Neural cell (in vitro differentiated cells): Measurements from ENCODE around the gene PDE6C. TPM values are rescaled to one million over a fixed set of nuclear protein-coding genes. Genes with fewer than 3 reads are reported as not detected.

ENCODE experiments used
- H2AFZ ChIP-seq: fragments of 200-600, 300-800 bp; sonication (generic), shearing (Covaris generic); 2 replicates; pipeline ENCODE4 v1.6.0; 2014; ENCODE audit warnings: low read depth, mild to moderate bottlenecking, antibody characterized with exemption, low read length, moderate library complexity
- H3F3A ChIP-seq: fragments of 200-600 bp; shearing (Covaris generic); 2 replicates; pipeline ENCODE4 v1.6.1; 2016; ENCODE audit warnings: mild to moderate bottlenecking, moderate library complexity, mixed read lengths, antibody characterized with exemption, low read length; ENCODE audit not compliant: insufficient read depth, poor library complexity, severe bottlenecking
- H3K27ac ChIP-seq: fragments of 200-600, 300-800 bp; sonication (generic), shearing (Covaris generic); 2 replicates; pipeline ENCODE4 v1.5.1; 2014; ENCODE audit warnings: mild to moderate bottlenecking, low read length, moderate library complexity
- H3K27me3 ChIP-seq: fragments of 300-800, 200-600 bp; sonication (generic), shearing (Covaris generic); 2 replicates; pipeline ENCODE4 v1.6.0; 2014; ENCODE audit warnings: mild to moderate bottlenecking, low read depth, low read length, moderate library complexity; ENCODE audit not compliant: insufficient read depth
- H3K36me3 ChIP-seq: fragments of 300-800, 200-600 bp; sonication (generic), shearing (Covaris generic); 2 replicates; pipeline ENCODE4 v1.5.1; 2014; ENCODE audit warnings: mild to moderate bottlenecking, antibody characterized with exemption, low read length, moderate library complexity; ENCODE audit not compliant: insufficient read depth
- H3K4me2 ChIP-seq: fragments of 300-800, 200-600 bp; sonication (generic), shearing (Covaris generic); 2 replicates; pipeline ENCODE4 v1.6.0; 2014; ENCODE audit warnings: mild to moderate bottlenecking, low read length
- H3K4me3 ChIP-seq: fragments of 300-800, 200-600 bp; sonication (generic), shearing (Covaris generic); 2 replicates; pipeline ENCODE4 v1.5.1; 2014; ENCODE audit warnings: mild to moderate bottlenecking, low read length, moderate library complexity
- H3K79me2 ChIP-seq: fragments of 200-600 bp; shearing (Covaris generic); replicated peaks from 2 replicates; pipeline ENCODE4 v1.6.0; 2014; ENCODE audit warnings: mild to moderate bottlenecking, low read length, moderate library complexity; ENCODE audit not compliant: insufficient read depth
- H3K9ac ChIP-seq: fragments of 300-800, 200-600 bp; sonication (generic), shearing (Covaris generic); 2 replicates; pipeline ENCODE4 v1.6.1; 2016; ENCODE audit warnings: mild to moderate bottlenecking, low read length, mixed read lengths
- H3K9me2 ChIP-seq: fragments of 200-600 bp; shearing (Covaris generic); 2 replicates; pipeline ENCODE4 v1.6.1; 2016; ENCODE audit warnings: mild to moderate bottlenecking, low read length, mixed read lengths; ENCODE audit not compliant: insufficient read depth
- H3K9me3 ChIP-seq: fragments of 200-600, 300-800 bp; sonication (generic), shearing (Covaris generic); 2 replicates; pipeline ENCODE4 v1.6.1; 2016; ENCODE audit warnings: mild to moderate bottlenecking, mixed run types, low read length, moderate library complexity, mixed read lengths
- H4K20me1 ChIP-seq: fragments of 200-600 bp; shearing (Covaris generic); 2 replicates; pipeline ENCODE4 v1.6.1; 2016; ENCODE audit warnings: mild to moderate bottlenecking, mixed run types; ENCODE audit not compliant: insufficient read depth
- EP300 ChIP-seq: fragments of 450-650 bp; conservative IDR thresholded peaks from 2 replicates; pipeline ENCODE4 v1.6.1; 2014; ENCODE audit warnings: antibody characterized with exemption, mild to moderate bottlenecking, moderate library complexity; ENCODE audit not compliant: poor library complexity, severe bottlenecking
- EZH2 ChIP-seq: fragments of 200-600, 300-800 bp; shearing (Covaris generic), sonication (generic); IDR thresholded peaks from 2 replicates; pipeline ENCODE4 v1.6.1; 2014; ENCODE audit warnings: antibody characterized with exemption, low read length, borderline replicate concordance, mild to moderate bottlenecking; ENCODE audit not compliant: insufficient read depth, poor library complexity, severe bottlenecking
- MXI1 ChIP-seq: fragments of 450-650 bp; conservative IDR thresholded peaks from 2 replicates; pipeline ENCODE4 v1.6.1; 2014; ENCODE audit warnings: antibody characterized with exemption, mild to moderate bottlenecking; ENCODE audit not compliant: poor library complexity, severe bottlenecking
- POLR2AphosphoS5 ChIP-seq: IDR thresholded peaks from 2 replicates; pipeline ENCODE4 v1.6.1; 2012
- RAD21 ChIP-seq: fragments of 450-650 bp; conservative IDR thresholded peaks from 2 replicates; pipeline ENCODE4 v1.6.1; 2014; ENCODE audit warnings: antibody characterized with exemption, mild to moderate bottlenecking, moderate library complexity
- SMC3 ChIP-seq: fragments of 450-650 bp; conservative IDR thresholded peaks from 2 replicates; pipeline ENCODE4 v1.6.1; 2014; ENCODE audit warnings: antibody characterized with exemption, mild to moderate bottlenecking, moderate library complexity; ENCODE audit not compliant: poor library complexity
- TAF1 ChIP-seq: IDR thresholded peaks from 2 replicates; pipeline ENCODE4 v1.6.1; 2012; ENCODE audit warnings: low read depth
- polyA plus RNA-seq: library from polyadenylated mRNA; depleted of rRNA; stranded (reverse); fragments of >200 nt; gene quantifications from 2 replicates; pipeline ENCODE4 v1.2.3, GENCODE V29; 2014
- TF ChIP-seq, protein P1 (sequence below): IDR thresholded peaks from 2 replicates; pipeline ENCODE4 v1.6.1; 2012; ENCODE audit warnings: borderline replicate concordance
- TF ChIP-seq, protein P2 (sequence below): fragments of 450-650 bp; IDR thresholded peaks from 2 replicates; pipeline ENCODE4 v1.5.1; 2014; ENCODE audit warnings: antibody characterized with exemption, mild to moderate bottlenecking, moderate library complexity; ENCODE audit not compliant: poor library complexity, severe bottlenecking

The PDE6C gene
- polyA plus RNA-seq, 1 donor from 2014 or later, result not detected

DNA sequence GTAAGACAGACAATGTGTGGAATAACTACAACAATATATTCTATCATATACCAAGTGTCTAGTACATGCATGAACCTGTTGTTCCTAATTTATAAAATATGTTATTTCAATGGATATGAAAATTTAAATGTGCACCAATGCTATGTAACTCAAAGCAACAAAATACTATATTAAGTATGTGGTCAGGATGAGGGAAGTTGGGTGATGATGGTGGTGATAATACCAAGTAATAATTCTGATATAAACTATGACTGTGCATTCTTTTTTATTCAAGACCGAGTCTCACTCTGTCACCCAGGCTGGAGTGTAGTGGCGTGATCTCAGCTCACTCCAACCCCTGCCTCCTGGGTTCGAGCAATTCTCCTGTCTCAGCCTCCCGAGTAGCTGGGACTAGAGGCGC is 92.1 kb downstream of the PDE6C start:
- Histone ChIP-seq H2AFZ (no peak overlapping the region), H3K9me2 (no peaks in the 10 kb centered on the region), H3K9ac (no peak overlapping the region)

DNA sequence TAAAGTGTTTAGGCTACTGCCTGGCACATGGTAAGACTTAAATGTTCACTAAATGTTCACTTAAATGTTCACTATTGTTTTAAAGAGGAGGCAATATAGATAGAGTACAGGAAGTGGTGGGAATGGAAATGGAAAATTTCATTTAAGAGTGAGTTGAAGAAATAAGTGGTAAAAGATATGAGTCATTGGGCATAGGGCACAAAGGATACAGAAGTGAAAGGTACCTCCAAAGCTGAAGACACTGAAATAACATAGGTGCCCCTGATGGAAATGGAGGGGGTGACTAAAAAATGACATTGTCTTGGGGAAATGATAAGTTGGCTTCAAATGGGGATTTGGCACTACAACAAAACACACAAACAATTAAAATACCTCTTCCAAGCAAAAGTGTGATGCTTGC is 95.3 kb downstream of the PDE6C start:
- H4K20me1 ChIP-seq, result no peaks in the 10 kb centered on the region
- H3K4me2 ChIP-seq, result no peak overlapping the region
- no peak overlapping the region for H2AFZ ChIP-seq
- H3K79me2 ChIP-seq, result no peaks in the 10 kb centered on the region
- H3K9me2 ChIP-seq, result no peaks in the 10 kb centered on the region
- TF ChIP-seq, protein P1, sequence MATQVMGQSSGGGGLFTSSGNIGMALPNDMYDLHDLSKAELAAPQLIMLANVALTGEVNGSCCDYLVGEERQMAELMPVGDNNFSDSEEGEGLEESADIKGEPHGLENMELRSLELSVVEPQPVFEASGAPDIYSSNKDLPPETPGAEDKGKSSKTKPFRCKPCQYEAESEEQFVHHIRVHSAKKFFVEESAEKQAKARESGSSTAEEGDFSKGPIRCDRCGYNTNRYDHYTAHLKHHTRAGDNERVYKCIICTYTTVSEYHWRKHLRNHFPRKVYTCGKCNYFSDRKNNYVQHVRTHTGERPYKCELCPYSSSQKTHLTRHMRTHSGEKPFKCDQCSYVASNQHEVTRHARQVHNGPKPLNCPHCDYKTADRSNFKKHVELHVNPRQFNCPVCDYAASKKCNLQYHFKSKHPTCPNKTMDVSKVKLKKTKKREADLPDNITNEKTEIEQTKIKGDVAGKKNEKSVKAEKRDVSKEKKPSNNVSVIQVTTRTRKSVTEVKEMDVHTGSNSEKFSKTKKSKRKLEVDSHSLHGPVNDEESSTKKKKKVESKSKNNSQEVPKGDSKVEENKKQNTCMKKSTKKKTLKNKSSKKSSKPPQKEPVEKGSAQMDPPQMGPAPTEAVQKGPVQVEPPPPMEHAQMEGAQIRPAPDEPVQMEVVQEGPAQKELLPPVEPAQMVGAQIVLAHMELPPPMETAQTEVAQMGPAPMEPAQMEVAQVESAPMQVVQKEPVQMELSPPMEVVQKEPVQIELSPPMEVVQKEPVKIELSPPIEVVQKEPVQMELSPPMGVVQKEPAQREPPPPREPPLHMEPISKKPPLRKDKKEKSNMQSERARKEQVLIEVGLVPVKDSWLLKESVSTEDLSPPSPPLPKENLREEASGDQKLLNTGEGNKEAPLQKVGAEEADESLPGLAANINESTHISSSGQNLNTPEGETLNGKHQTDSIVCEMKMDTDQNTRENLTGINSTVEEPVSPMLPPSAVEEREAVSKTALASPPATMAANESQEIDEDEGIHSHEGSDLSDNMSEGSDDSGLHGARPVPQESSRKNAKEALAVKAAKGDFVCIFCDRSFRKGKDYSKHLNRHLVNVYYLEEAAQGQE, result no peak
- TF ChIP-seq EZH2 (no peak), SMC3 (no peak), POLR2AphosphoS5 (no peak), RAD21 (no peak), TAF1 (no peak), MXI1 (no peak), EP300 (no peak)
- TF ChIP-seq, protein P2, sequence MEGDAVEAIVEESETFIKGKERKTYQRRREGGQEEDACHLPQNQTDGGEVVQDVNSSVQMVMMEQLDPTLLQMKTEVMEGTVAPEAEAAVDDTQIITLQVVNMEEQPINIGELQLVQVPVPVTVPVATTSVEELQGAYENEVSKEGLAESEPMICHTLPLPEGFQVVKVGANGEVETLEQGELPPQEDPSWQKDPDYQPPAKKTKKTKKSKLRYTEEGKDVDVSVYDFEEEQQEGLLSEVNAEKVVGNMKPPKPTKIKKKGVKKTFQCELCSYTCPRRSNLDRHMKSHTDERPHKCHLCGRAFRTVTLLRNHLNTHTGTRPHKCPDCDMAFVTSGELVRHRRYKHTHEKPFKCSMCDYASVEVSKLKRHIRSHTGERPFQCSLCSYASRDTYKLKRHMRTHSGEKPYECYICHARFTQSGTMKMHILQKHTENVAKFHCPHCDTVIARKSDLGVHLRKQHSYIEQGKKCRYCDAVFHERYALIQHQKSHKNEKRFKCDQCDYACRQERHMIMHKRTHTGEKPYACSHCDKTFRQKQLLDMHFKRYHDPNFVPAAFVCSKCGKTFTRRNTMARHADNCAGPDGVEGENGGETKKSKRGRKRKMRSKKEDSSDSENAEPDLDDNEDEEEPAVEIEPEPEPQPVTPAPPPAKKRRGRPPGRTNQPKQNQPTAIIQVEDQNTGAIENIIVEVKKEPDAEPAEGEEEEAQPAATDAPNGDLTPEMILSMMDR, result no peak
- no peaks in the 10 kb centered on the region for H3K36me3 ChIP-seq
- no peak overlapping the region for H3K27ac ChIP-seq
- no peak overlapping the region for H3K9ac ChIP-seq
- no peaks in the 10 kb centered on the region for H3F3A ChIP-seq
- no peaks in the 10 kb centered on the region for H3K9me3 ChIP-seq
- no peaks in the 10 kb centered on the region for H3K27me3 ChIP-seq
- no peak overlapping the region for H3K4me3 ChIP-seq

More for the DNA sequence above, 92.1 kb downstream of the PDE6C start:
- H3K79me2 ChIP-seq, result no peaks in the 10 kb centered on the region
- no peak overlapping the region for H3K4me3 ChIP-seq
- H3K9me3 ChIP-seq, result no peaks in the 10 kb centered on the region
- H3F3A ChIP-seq, result no peaks in the 10 kb centered on the region
- H3K27me3 ChIP-seq, result no peaks in the 10 kb centered on the region
- no peak for TF ChIP-seq MXI1
- TF ChIP-seq SMC3, result no peak
- TF ChIP-seq EP300, result no peak
- TF ChIP-seq, protein P1, result no peak
- TF ChIP-seq RAD21, result no peak
- TF ChIP-seq EZH2, result no peak
- no peak overlapping the region for H3K4me2 ChIP-seq
- no peak overlapping the region for H3K27ac ChIP-seq
- H4K20me1 ChIP-seq, result no peaks in the 10 kb centered on the region
- no peaks in the 10 kb centered on the region for H3K36me3 ChIP-seq
